Endometrium (tissue), 2 donors: ENCODE measurements around the gene NRAP.
"Not testable (repeated sequence)": the region's sequence is repeated elsewhere in the genome, so short reads cannot be mapped to it uniquely, and the experiment has no call there.

Source experiments
- FAIRE-seq: peaks from 2 replicates; lab custom pipeline; 2012; peaks lifted over from hg19 to GRCh38; lab: Jason Lieb, UNC
- donor health status: control.
- donor health status: control.

Gene NRAP

GRCh38 chr10:113680190-113681111, 16.6 kb upstream of the NRAP start:
- no peak for FAIRE-seq

GRCh38 chr10:113679463-113680189, 15.8 kb upstream of the NRAP start, which contains the start of gene CASP7:
Gene CASP7, plus strand, starts transcription at chr10:113679912. Its CDS starts 17,582 bp downstream, at chr10:113697494.
- no peak for FAIRE-seq

- no peak for FAIRE-seq
These were observed 2.9 kb upstream of the NRAP start for GRCh38 chr10:113666682-113667252.

- FAIRE-seq, result no peak
These were observed 2.0 kb upstream of the NRAP start for GRCh38 chr10:113665806-113666354.

- no peak for FAIRE-seq
These were observed 1.5 kb upstream of the NRAP start for GRCh38 chr10:113665352-113665751.

GRCh38 chr10:113663142-113663541, 699 bp downstream of the NRAP start:
- no peak for FAIRE-seq

- no peak for FAIRE-seq
These were observed 2.5 kb downstream of the NRAP start for GRCh38 chr10:113661332-113661731.

GRCh38 chr10:113657544-113657943, 6.3 kb downstream of the NRAP start:
- FAIRE-seq, result no peak

- no peak for FAIRE-seq
These were observed 6.9 kb downstream of the NRAP start for GRCh38 chr10:113656896-113657295.

- FAIRE-seq, result not testable (repeated sequence)
These were observed 11.4 kb downstream of the NRAP start for GRCh38 chr10:113652456-113652855.

- FAIRE-seq, result no peak
These were observed 11.9 kb downstream of the NRAP start for GRCh38 chr10:113651898-113652297.

- FAIRE-seq, result no peak
These were observed 12.8 kb downstream of the NRAP start for GRCh38 chr10:113651021-113651420.

- no peak for FAIRE-seq
These were observed 13.7 kb downstream of the NRAP start for GRCh38 chr10:113650172-113650571.

GRCh38 chr10:113648478-113648877, 15.4 kb downstream of the NRAP start:
- no peak for FAIRE-seq

GRCh38 chr10:113647812-113648211, 16.0 kb downstream of the NRAP start:
- FAIRE-seq, result no peak

GRCh38 chr10:113646336-113647201, 17.3 kb downstream of the NRAP start:
- FAIRE-seq, result no peak

- no peak for FAIRE-seq
These were observed 19.4 kb downstream of the NRAP start for GRCh38 chr10:113644185-113645120.

- no peak for FAIRE-seq
These were observed 20.7 kb downstream of the NRAP start for GRCh38 chr10:113643183-113643582.

GRCh38 chr10:113641702-113642101, 22.1 kb downstream of the NRAP start:
- no peak for FAIRE-seq

GRCh38 chr10:113639966-113640365, 23.9 kb downstream of the NRAP start:
- no peak for FAIRE-seq
